NCI-H446 treated with DMSO at 0.1 percent for 48 hours (cell line): Measurements from ENCODE around the gene RDH13.
A peak's percentile ranks its signal among the peaks of the same experiment; 100 is the strongest.

Source experiments
- DNase-seq: peaks from one replicate; lab custom pipeline; 2025; lab: John Stamatoyannopoulos, UW

Gene RDH13

GRCh38 chr19:55091955-55092354 lies 29.0 kb upstream of the RDH13 start:
- DNase-seq = no peak

- no peak for DNase-seq
Measured at GRCh38 chr19:55091126-55091910, 28.4 kb upstream of the RDH13 start.

- no peak for DNase-seq
Measured at GRCh38 chr19:55090564-55090963, 27.6 kb upstream of the RDH13 start.

GRCh38 chr19:55089342-55089944 lies 26.5 kb upstream of the RDH13 start:
- DNase-seq = no peak

GRCh38 chr19:55088543-55089341 lies 25.8 kb upstream of the RDH13 start:
- DNase-seq = no peak

GRCh38 chr19:55088021-55088451 lies 25.1 kb upstream of the RDH13 start:
- no peak for DNase-seq

- DNase-seq = no peak
Measured at GRCh38 chr19:55087542-55087901, 24.6 kb upstream of the RDH13 start.

- no peak for DNase-seq
Measured at GRCh38 chr19:55086730-55087541, 24.0 kb upstream of the RDH13 start.

GRCh38 chr19:55085923-55086715 lies 23.2 kb upstream of the RDH13 start:
- DNase-seq = no peak

GRCh38 chr19:55084416-55084815 lies 21.5 kb upstream of the RDH13 start:
- no peak for DNase-seq

GRCh38 chr19:55083004-55083850 lies 20.3 kb upstream of the RDH13 start:
- DNase-seq = no peak

- no peak for DNase-seq
Measured at GRCh38 chr19:55082020-55082851, 19.3 kb upstream of the RDH13 start.

GRCh38 chr19:55081770-55082019 lies 18.7 kb upstream of the RDH13 start:
- no peak for DNase-seq

- DNase-seq = peak; percentile 44
Measured at GRCh38 chr19:55080968-55081769, 18.2 kb upstream of the RDH13 start.

GRCh38 chr19:55080121-55080967 lies 17.4 kb upstream of the RDH13 start:
- DNase-seq = peak; percentile 74

GRCh38 chr19:55079400-55080038 lies 16.6 kb upstream of the RDH13 start:
- no peak for DNase-seq

- DNase-seq = no peak
Measured at GRCh38 chr19:55078996-55079395, 16.0 kb upstream of the RDH13 start.
